Activated T-helper 17 cell treated with anti-CD3 and anti-CD28 coated beads, Interleukin-2, amount 50 U/mL, for 72 hours (primary cell): ENCODE data around the gene FIZ1. TPM values are rescaled to one million over a fixed set of nuclear protein-coding genes. Genes with fewer than 3 reads are reported as not detected.

Experiments used
- ATAC-seq: fragments of 150-1000 bp; cut with Tn5 transposase; replicated peaks from 2 replicates; pipeline ENCODE4 v1.10.0; 2021; ENCODE audit warnings: mild to moderate bottlenecking, moderate library complexity
- H3K27ac Mint-ChIP-seq: one replicate; pipeline ENCODE4 v1.8.0; 2022; ENCODE audit warnings: mixed read lengths
- H3K27me3 Mint-ChIP-seq: one replicate; pipeline ENCODE4 v1.8.0; 2022; ENCODE audit warnings: mixed read lengths
- H3K36me3 Mint-ChIP-seq: one replicate; pipeline ENCODE4 v1.8.0; 2022; ENCODE audit warnings: low read depth, mild to moderate bottlenecking, mixed read lengths
- H3K4me1 Mint-ChIP-seq: one replicate; pipeline ENCODE4 v1.8.0; 2022; ENCODE audit warnings: mixed read lengths
- H3K4me3 Mint-ChIP-seq: one replicate; pipeline ENCODE4 v1.8.0; 2022; ENCODE audit warnings: mild to moderate bottlenecking, mixed read lengths
- H3K9me3 Mint-ChIP-seq: one replicate; pipeline ENCODE4 v1.8.0; 2022; ENCODE audit warnings: mixed read lengths
- total RNA-seq, 2 donors: library from RNA; stranded (reverse); gene quantifications; one replicate each; pipeline ENCODE4 v1.2.3, GENCODE V29; 2022

Gene FIZ1
- total RNA-seq = 10 to 100 TPM in 1 of 2 donors, 1 to 10 TPM in 1; 8.7 to 12.9 TPM

GRCh38 chr19:55599468-55599841 lies at the start of gene FIZ1:
Gene FIZ1, minus strand, starts transcription at chr19:55599517. Its CDS starts 1,652 bp downstream, at chr19:55597865.
- Mint-ChIP-seq H3K27me3 (no peaks in the 10 kb centered on the region), H3K4me1 (peaks cover 24% of the 10 kb centered on the region), H3K36me3 (peaks cover 40% of the 10 kb centered on the region), H3K4me3 (peak within 1 kb of the TSS; percentile 92), H3K9me3 (no peaks in the 10 kb centered on the region), H3K27ac (peak within 1 kb of the TSS; percentile 95)
- peak; percentile 83 for ATAC-seq

- peaks cover 12% of the 10 kb centered on the region for H3K4me1 Mint-ChIP-seq
Observed at GRCh38 chr19:55648585-55649267, 49.4 kb upstream of the FIZ1 start.

GRCh38 chr19:55647732-55648584 lies 48.6 kb upstream of the FIZ1 start, which contains the start of gene CCDC106:
Gene CCDC106, plus strand, starts transcription at chr19:55648212. Its CDS starts 835 bp downstream, at chr19:55649047.
- Mint-ChIP-seq H3K27ac (peak within 1 kb of the TSS; percentile 46), H3K4me1 (peaks cover 17% of the 10 kb centered on the region), H3K36me3 (peaks cover 59% of the 10 kb centered on the region), H3K9me3 (no peaks in the 10 kb centered on the region), H3K4me3 (peak within 1 kb of the TSS; percentile 65), H3K27me3 (no peaks in the 10 kb centered on the region)
- ATAC-seq = no peak

More at GRCh38 chr19:55648585-55649267, 49.4 kb upstream of the FIZ1 start:
- Mint-ChIP-seq H3K27me3 (no peaks in the 10 kb centered on the region), H3K9me3 (no peaks in the 10 kb centered on the region), H3K4me3 (peak overlapping the region; percentile 65), H3K27ac (peak overlapping the region; percentile 46), H3K36me3 (peaks cover 55% of the 10 kb centered on the region)
- ATAC-seq = no peak

- no peaks in the 10 kb centered on the region for H3K27me3 Mint-ChIP-seq
- H3K4me1 Mint-ChIP-seq = peaks cover 19% of the 10 kb centered on the region
- peak overlapping the region; percentile 58 for H3K4me3 Mint-ChIP-seq
- peak overlapping the region; percentile 12 for H3K27ac Mint-ChIP-seq
- peaks cover 62% of the 10 kb centered on the region for H3K36me3 Mint-ChIP-seq
- no peak for ATAC-seq
- no peaks in the 10 kb centered on the region for H3K9me3 Mint-ChIP-seq
Observed at GRCh38 chr19:55646889-55647731, 47.8 kb upstream of the FIZ1 start.

- peaks cover 24% of the 10 kb centered on the region for H3K4me1 Mint-ChIP-seq
- peak overlapping the region; percentile 54 for H3K27ac Mint-ChIP-seq
Observed at GRCh38 chr19:55645512-55645881, 46.2 kb upstream of the FIZ1 start.

GRCh38 chr19:55644842-55645511 lies 45.7 kb upstream of the FIZ1 start:
- no peaks in the 10 kb centered on the region for H3K27me3 Mint-ChIP-seq
- peak overlapping the region; percentile 98 for H3K27ac Mint-ChIP-seq
- no peak for ATAC-seq
- peaks cover 73% of the 10 kb centered on the region for H3K36me3 Mint-ChIP-seq
- peak overlapping the region; percentile 96 for H3K4me3 Mint-ChIP-seq
- no peaks in the 10 kb centered on the region for H3K9me3 Mint-ChIP-seq
- peaks cover 19% of the 10 kb centered on the region for H3K4me1 Mint-ChIP-seq

More at GRCh38 chr19:55645512-55645881, 46.2 kb upstream of the FIZ1 start:
- ATAC-seq = no peak
- no peaks in the 10 kb centered on the region for H3K27me3 Mint-ChIP-seq
- H3K9me3 Mint-ChIP-seq = no peaks in the 10 kb centered on the region
- H3K36me3 Mint-ChIP-seq = peaks cover 72% of the 10 kb centered on the region
- peak overlapping the region; percentile 96 for H3K4me3 Mint-ChIP-seq

- no peak for ATAC-seq
- Mint-ChIP-seq H3K4me3 (peak overlapping the region; percentile 96), H3K27ac (peak overlapping the region; percentile 98), H3K4me1 (peaks cover 13% of the 10 kb centered on the region), H3K27me3 (no peaks in the 10 kb centered on the region), H3K36me3 (peaks cover 66% of the 10 kb centered on the region), H3K9me3 (no peaks in the 10 kb centered on the region)
Observed at GRCh38 chr19:55644191-55644833, 45.0 kb upstream of the FIZ1 start.

GRCh38 chr19:55643887-55644176 lies 44.5 kb upstream of the FIZ1 start:
- no peaks in the 10 kb centered on the region for H3K27me3 Mint-ChIP-seq
- H3K4me1 Mint-ChIP-seq = peaks cover 17% of the 10 kb centered on the region
- peaks cover 3% of the 10 kb centered on the region for H3K9me3 Mint-ChIP-seq
- ATAC-seq = no peak
- peak overlapping the region; percentile 96 for H3K4me3 Mint-ChIP-seq
- H3K36me3 Mint-ChIP-seq = peaks cover 70% of the 10 kb centered on the region
- peak overlapping the region; percentile 98 for H3K27ac Mint-ChIP-seq

GRCh38 chr19:55643003-55643886 lies 43.9 kb upstream of the FIZ1 start, which contains the start of gene ZNF581:
Gene ZNF581, plus strand, starts transcription at chr19:55643649. Its CDS starts 923 bp downstream, at chr19:55644572.
- no peaks in the 10 kb centered on the region for H3K27me3 Mint-ChIP-seq
- peaks cover 74% of the 10 kb centered on the region for H3K36me3 Mint-ChIP-seq
- peaks cover 3% of the 10 kb centered on the region for H3K9me3 Mint-ChIP-seq
- peak; percentile 75 for ATAC-seq
- peak within 1 kb of the TSS; percentile 98 for H3K27ac Mint-ChIP-seq
- peak within 1 kb of the TSS; percentile 96 for H3K4me3 Mint-ChIP-seq
- peaks cover 18% of the 10 kb centered on the region for H3K4me1 Mint-ChIP-seq

GRCh38 chr19:55642153-55643002 lies 43.1 kb upstream of the FIZ1 start:
- no peaks in the 10 kb centered on the region for H3K27me3 Mint-ChIP-seq
- H3K4me1 Mint-ChIP-seq = peaks cover 26% of the 10 kb centered on the region
- peaks cover 3% of the 10 kb centered on the region for H3K9me3 Mint-ChIP-seq
- peak; percentile 15 for ATAC-seq
- H3K36me3 Mint-ChIP-seq = peaks cover 79% of the 10 kb centered on the region
- peak overlapping the region; percentile 96 for H3K4me3 Mint-ChIP-seq
- H3K27ac Mint-ChIP-seq = peak overlapping the region; percentile 98

GRCh38 chr19:55641426-55642152 lies 42.3 kb upstream of the FIZ1 start:
- no peaks in the 10 kb centered on the region for H3K27me3 Mint-ChIP-seq
- peak overlapping the region; percentile 89 for H3K27ac Mint-ChIP-seq
- no peak for ATAC-seq
- H3K4me1 Mint-ChIP-seq = peaks cover 34% of the 10 kb centered on the region
- H3K36me3 Mint-ChIP-seq = peaks cover 73% of the 10 kb centered on the region
- peaks cover 3% of the 10 kb centered on the region for H3K9me3 Mint-ChIP-seq
- peak overlapping the region; percentile 96 for H3K4me3 Mint-ChIP-seq
